GM19452 (cell line): ENCODE data around the gene RPS6KL1.
A peak's percentile ranks its signal among the peaks of the same experiment; 100 is the strongest.

Experiments
- ATAC-seq: cut with Tn5 transposase; IDR thresholded peaks from one replicate; pipeline ENCODE4 v1.9.1; 2021; ENCODE audit not compliant: unreplicated experiment

RPS6KL1 gene

GRCh38 chr14:74888164-74889158 is 34.6 kb downstream of the RPS6KL1 start:
- no peak for ATAC-seq

GRCh38 chr14:74886001-74886400 is 37.1 kb downstream of the RPS6KL1 start:
- no peak for ATAC-seq

GRCh38 chr14:74882103-74882920 is 40.7 kb downstream of the RPS6KL1 start:
- ATAC-seq, result peak; percentile 44

GRCh38 chr14:74881431-74882102 is 41.5 kb downstream of the RPS6KL1 start, which contains the start of gene DLST:
Gene DLST (plus strand): TSS chr14:74881916. CDS start chr14:74881954, 38 bp downstream.
- ATAC-seq, result peak; percentile 97

DNA sequence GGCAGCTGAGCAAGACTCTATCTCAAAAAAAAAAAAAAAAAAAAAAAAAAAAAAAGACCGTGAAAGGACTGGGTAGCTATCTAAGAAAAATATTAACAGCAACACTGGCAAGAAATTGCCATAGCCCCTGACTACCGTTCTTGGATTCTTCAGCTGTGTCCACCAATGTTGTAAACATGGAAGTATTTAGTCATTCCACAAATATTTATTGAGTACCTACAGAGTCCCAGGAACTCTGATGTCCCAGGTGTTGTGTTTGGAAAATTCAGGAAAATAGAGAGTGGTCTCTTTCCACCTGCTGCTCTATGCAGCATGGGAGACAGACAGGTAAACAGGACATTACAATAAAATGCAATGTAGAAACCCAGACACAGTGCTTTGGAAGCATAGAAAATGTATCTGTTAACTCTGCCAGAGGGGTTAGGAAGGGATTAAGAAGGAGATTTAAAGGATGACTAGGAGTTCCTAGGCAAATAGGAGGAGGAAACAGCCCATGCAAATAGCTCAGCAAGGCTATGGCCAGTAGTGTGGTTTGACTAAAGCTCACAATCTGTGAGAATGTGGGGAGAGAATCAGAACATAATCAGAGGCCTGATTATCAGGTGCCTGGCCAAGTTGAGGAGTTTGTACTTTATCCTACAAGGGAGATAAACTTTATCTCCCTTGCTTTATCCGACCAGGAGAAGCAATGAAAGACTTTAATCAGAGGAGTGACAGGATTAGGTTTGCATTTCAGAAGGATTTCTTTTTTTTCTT is 43.5 kb downstream of the RPS6KL1 start:
- ATAC-seq, result no peak

- ATAC-seq, result no peak
Measured at GRCh38 chr14:74875941-74876913, 46.8 kb downstream of the RPS6KL1 start, which contains the start of gene PROX2. Gene PROX2 (minus strand): TSS chr14:74876145. CDS start chr14:74863834, 12,311 bp downstream.

DNA sequence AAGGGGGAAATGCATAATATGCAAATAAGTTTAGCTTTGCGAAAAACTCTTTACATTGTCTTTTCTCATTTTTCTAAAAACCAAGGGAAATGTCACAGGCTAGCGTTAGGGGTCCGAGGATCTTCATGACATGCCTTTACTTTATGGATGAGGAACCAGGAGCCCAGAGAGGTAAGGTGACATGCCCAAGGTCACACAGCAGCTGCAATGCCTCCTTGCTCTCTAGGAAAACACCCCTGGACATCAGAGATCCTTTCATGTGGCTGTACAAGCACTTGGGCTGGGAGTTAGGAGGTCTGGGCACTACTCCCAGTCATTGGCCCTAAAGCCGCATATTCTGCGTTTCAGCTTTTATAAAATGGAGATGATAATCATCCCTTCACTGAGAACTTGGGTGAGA is 47.9 kb downstream of the RPS6KL1 start:
- no peak for ATAC-seq

- ATAC-seq, result no peak
Measured at GRCh38 chr14:74871819-74872218, 51.2 kb downstream of the RPS6KL1 start.

GRCh38 chr14:74868739-74869138 is 54.3 kb downstream of the RPS6KL1 start:
- no peak for ATAC-seq

- ATAC-seq, result no peak
Measured at GRCh38 chr14:74867673-74868072, 55.4 kb downstream of the RPS6KL1 start.

DNA sequence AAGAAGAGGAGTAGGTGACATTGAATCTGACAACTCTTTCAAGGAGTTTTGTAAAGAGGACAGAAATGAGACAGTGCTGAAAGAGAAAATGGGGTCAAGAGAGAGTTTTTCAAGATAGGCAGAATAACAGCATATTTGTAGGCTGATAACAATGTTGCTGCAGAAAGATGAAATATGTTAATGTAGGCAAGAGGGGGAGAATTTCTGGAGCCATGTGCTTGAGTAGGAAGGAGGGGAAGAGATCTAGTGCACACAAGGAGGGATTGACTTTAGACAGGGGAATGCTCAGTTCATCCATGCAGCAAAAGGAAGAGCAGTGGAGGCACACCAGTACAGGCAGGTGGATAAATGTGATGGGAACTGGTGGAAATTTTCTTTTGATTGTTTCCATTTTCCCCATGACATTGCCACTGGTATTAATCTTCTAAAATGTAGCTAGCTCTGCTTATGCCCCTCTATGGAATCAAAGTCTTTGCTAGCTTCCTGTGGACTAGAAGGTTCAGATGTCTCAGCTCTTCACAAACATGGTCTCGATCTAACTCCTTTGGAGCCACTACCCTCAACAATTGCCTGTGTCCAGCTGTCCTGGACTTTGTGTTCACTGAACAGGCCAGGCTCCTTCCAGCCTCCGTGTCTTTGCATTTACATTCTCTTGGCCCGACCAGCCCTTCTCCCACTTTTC is 56.2 kb downstream of the RPS6KL1 start:
- ATAC-seq, result no peak

- ATAC-seq, result no peak
Measured at GRCh38 chr14:74865156-74865555, 57.9 kb downstream of the RPS6KL1 start.

DNA sequence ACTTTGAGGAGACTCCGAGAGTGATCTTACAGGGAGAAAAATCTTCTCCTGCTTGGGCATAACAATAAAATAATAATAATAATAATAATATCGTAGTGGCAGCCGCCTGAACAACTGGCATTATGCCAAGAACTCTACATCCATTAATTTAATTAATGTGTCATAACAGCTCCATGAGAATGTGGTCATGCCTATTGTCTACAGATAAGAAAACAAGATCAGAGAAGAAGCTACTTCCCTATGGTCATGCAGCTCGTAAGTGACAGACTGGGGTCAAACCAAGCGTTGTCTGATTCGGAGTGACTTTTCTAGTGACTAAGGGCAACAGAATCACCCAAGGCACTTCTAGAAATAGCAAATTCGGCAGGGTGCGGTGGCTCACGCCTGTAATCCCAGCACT is 58.9 kb downstream of the RPS6KL1 start:
- ATAC-seq, result no peak

GRCh38 chr14:74863274-74863673 is 59.8 kb downstream of the RPS6KL1 start:
- ATAC-seq, result no peak

DNA sequence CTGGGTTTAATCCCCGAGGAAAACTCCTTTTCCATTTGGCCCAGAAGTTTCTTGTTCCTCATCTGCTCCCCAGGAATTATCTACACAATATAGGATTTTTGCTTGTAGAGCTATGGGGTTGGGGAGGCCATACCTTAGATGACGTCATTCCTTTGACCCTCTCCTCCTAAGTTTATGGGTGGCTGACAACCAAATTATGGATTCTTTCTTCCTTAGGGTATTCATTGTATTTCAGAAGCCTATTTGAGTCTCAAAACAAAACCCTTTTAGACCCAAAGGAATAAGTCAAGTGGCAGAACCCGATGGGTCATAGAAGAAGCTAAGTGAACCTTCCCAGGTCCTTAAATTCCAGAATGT is 61.3 kb downstream of the RPS6KL1 start:
- no peak for ATAC-seq

DNA sequence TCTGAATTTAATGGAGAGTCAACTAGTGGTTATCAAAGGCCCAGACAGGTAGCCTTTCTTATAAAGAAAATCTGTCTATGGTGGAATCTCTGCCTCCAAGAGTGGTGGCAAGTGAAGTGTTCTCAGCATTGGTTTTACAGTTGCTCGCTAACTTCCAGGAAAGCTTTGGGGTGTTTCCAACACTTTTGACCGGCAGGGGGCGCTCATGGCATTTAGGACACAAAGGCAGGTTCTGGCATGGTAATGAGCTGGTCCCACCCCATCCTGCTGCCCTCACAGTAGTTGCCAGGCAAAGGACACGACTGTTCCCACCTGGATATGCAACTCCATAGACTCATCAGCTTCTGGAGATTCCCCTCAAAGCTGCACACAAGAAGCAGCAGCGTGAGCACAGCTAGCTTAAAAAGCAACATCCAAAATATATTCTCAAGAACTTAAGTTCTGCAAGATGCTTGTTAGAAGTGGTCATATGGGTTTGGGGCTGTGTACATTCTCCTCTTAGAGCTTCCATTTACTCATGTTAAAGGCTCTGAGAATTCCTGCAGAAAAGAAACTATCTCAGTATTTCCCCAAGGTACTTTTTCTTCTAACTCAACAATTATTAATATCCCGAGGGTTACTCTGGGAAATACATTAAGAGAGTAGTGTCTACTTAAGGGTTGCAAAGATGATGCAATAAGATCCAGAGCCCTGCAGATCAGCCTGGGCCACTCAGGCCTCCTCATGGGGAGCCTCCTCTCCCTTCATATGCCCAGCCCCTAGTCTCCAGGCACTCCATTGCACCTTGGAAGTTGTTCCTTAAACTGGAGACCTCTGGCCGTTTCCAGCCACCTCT is 61.9 kb downstream of the RPS6KL1 start:
- ATAC-seq, result no peak

- no peak for ATAC-seq
Measured at GRCh38 chr14:74859757-74860552, 63.1 kb downstream of the RPS6KL1 start.
